HG03571 (cell line): ENCODE data around the gene ZBTB16.

Source experiments
- ATAC-seq: cut with Tn5 transposase; IDR thresholded peaks from one replicate; pipeline ENCODE4 v1.9.1; 2021; ENCODE audit not compliant: unreplicated experiment

The ZBTB16 gene

DNA sequence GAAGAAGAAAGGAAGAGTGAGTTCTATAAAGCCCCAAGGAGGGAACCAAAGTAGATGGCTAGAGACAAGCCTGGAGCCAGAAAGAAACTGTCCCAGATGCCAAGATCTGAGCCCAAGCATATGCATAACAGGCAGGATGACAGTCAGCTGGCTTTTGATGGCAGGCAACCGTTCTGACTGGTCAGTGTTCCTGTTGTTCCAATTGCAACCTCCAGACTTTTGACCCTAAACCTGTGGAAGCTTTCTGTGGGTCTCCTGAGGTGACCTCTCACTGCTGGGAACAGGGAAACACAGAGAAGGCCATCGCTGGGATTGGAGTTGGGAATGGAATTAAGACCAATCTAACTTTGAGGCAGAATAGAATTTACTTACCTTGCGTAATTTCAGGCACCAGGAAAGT is 215.1 kb downstream of the ZBTB16 start:
- no peak for ATAC-seq

DNA sequence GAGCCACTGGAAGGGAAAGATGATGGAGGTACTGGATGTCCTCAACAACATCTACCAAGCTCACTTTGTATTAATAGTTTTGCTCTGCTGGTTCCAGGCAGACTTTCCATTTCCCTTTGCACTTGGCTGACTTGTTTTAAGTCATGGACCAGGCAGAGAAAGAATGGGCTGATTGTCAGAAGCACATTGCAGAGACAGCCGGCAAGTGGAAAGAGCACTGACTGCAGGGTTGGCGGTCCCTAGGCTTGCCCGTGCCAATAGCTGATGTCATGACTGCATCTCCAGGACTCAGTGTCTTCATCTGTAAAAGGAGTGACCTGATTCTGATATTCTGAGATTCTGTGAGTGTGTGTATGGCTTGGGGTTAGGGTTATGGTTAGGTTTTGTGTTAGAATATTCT is 215.8 kb downstream of the ZBTB16 start:
- ATAC-seq: no peak

DNA sequence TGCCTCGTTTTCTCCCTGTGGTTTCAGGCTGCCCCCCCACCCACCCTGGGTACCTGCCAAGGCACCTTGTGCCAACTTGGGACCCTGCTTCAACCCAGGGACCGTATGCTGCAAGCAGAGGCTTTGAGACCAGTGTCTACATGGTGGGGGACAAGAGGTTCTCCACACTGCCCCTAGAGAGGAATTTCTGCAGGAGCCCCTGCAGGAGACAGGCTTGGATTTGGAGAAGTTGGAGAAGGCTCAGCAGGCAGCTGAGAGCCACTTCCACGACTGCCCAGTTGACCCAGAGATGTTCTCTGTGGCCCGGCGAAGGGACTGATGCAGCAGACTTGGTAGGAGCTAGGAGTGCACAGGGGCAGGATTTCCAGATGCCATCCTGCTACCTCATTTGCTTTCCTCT is 216.6 kb downstream of the ZBTB16 start:
- no peak for ATAC-seq

DNA sequence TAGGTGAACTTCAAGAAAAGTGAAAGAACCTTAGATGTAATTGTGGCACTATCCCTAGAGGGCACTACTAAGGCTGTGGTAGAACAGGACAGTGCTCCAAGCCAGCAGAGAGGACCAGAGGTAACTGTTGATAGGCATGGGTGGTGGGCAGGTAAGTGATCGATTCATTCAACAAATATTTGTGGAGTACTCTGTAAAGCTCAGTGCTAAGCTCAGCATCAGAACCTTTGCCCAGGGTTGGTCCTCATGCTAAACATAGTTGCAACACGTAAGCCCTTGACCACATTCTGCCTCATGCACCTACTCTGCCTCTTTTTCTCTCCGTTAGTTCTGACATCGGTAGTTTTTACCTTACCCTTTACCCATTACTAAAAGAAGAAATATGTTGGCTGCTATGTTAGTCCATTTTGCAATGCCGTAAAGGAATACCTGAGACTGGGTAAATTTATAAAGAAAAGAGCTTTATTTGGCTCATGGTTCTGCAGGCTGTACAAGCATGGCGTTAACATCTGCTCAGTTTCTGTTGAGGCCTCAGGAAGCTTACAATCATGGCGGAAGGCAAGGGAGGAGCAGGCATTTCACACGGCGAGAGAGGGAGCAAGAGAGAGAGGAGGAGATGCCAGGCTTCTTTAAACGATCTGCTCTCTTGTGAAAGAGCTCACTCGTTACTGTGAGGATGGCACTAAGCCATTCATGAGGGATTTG is 218.3 kb downstream of the ZBTB16 start:
- ATAC-seq: no peak

DNA sequence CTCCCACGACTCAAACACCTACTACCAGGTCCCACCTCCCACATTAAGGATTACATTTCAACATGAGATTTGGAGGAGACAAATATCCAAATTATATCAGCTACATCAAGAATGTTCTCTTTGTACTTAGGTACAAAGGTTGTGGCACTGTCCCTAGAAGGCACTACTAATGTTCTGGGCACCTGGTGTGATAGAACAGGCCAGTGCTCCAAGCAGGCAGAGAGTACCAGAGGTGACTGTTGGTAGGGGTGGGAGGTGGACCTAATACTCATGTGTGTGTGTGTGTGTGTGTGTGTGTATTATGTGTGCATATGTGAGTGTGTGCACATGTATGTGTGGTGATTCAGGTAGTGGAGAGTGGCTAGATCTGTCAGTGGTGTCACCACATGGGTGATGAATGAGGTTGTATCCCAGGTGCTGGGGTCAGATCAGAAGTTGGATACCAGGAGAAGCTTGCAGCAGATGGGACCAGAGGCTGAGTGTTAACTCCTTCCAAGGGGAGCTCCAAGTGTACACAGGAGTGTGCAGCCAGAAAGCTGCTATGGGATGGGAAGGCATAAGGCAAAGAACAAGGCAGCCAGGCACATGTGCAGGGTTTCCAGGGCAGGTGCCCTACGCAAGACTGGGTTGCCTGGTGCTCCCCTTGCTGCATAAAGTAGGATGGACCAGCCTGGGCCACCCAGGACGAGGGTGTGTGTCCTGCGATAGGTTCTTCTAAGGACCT is 219.0 kb downstream of the ZBTB16 start:
- no peak for ATAC-seq

- no peak for ATAC-seq
Measured at GRCh38 chr11:114279792-114280546, 220.5 kb downstream of the ZBTB16 start.

GRCh38 chr11:114280696-114281095 is 221.2 kb downstream of the ZBTB16 start:
- no peak for ATAC-seq

GRCh38 chr11:114281388-114281956 is 222.0 kb downstream of the ZBTB16 start:
- no peak for ATAC-seq

DNA sequence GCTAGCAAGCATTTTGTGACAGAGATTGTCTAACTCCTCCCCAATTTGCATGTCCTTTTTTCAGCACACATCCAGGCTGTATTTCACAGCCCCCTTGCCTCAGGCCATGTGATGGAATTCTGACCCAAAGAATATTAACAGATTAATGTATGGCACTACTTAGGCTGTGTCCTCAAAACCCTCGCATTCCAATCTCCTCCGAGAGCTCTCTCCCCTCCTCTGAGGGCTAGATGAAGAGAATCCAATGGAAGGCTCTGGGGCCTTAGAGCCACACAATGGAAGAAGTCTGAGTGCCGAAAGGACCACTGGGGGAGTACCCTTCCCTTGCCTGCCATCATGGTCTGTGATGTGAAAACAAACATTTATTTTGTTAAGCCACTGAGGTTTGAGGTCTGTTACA is 223.0 kb downstream of the ZBTB16 start:
- ATAC-seq: no peak

GRCh38 chr11:114283422-114283821 is 223.9 kb downstream of the ZBTB16 start:
- ATAC-seq: no peak

GRCh38 chr11:114284021-114284420 is 224.5 kb downstream of the ZBTB16 start:
- no peak for ATAC-seq

DNA sequence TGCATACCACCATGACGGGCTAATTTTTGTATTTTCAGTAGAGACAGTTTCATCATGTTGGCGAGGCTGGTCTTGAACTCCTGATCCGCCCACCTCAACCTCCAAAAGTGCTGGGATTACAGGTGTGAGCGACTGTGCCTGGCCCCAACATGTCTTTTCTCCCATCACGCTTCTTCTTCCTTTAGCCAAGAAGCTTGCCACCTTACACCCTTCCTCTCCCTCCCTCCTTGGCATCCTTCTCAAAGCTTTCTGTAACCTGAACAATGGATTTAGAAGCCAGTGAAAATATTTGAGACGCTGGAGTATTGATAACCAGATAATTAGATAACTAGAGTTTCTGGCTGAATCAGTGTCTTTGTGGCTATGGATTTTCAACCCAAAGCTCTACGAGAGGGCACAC is 225.4 kb downstream of the ZBTB16 start:
- ATAC-seq: no peak

GRCh38 chr11:114285599-114285998 is 226.1 kb downstream of the ZBTB16 start:
- ATAC-seq: no peak

DNA sequence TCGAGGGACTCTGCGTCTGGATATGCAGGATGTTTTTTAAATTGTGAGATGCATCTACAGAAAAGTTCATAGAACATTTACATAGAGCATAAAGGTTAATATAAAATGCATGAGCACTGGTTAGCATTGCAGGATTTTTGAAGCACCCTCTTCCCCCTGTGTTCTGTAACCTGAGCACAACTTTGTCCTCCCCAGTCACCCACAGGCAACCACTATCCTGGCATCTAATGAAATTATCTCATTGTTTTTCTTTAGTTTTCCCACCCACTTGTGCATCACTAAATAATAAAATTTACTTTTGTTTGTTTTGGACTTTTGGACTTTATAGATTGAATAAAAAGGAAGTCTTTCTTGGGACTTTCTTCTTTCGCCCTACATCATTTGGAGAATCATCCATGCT is 226.7 kb downstream of the ZBTB16 start:
- no peak for ATAC-seq

DNA sequence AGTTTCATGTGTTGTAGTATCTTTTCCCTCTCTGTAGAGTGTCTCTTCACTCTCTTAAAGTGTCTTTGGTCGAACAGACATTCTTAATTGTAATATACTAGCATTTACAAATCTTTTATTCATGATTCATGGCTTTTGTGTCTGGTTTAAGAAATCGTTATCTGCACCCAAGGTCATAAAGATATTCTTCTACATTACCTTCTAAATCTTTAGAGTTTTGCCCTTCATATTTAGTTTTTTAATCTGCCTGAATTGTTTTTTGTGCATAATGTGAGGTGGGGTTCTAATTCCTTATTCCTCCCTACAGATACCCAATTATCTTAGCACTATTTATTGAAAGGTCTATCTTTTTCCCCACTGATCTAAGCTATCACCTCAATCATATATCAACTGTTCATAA is 227.6 kb downstream of the ZBTB16 start:
- ATAC-seq: no peak

DNA sequence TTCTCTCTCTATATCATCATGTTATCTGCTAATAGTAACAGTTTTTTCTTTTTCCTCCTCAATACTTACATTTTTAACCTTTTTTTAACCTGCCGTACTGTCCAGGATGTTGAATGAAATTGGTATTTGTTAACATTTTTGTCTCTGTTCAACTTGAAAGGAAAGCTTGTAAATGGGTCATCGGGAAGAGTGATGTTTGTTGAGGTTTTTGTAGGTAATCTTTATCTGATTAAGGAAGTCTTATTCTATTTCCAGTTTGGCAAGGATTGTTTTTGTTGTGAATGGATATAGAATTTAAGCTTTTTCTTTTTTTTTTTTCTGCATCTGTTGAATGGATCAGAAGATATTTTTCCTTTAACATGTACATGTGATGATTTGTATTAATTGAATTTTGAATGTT is 228.6 kb downstream of the ZBTB16 start:
- no peak for ATAC-seq

- ATAC-seq: no peak
Measured at GRCh38 chr11:114289779-114290178, 230.3 kb downstream of the ZBTB16 start.

GRCh38 chr11:114290503-114291235 is 231.2 kb downstream of the ZBTB16 start:
- ATAC-seq: no peak

DNA sequence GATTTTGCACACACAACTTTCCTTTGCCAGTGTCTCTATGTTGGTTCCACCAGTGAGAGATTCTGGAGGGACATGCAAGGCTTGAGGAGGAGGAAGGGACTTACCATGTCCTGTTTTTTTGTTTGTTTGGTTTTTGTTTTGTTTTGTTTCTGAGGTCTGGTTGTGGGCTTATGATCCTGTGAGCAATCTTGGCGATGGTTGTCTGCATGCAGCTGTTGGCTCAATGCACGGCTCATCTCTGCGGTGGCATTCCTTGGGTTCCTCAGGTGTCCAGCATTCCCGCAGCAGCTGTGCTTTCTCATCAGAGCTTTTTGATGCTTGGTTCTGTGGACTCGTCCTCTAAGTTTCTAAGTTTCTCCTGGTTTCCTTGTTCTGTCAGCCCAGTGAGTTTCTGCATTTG is 231.9 kb downstream of the ZBTB16 start:
- no peak for ATAC-seq

GRCh38 chr11:114291842-114292680 is 232.6 kb downstream of the ZBTB16 start:
- ATAC-seq: no peak
